Iris pigment epithelial cell (primary cell): ENCODE data around the gene SEZ6L2.
"Not testable (repeated sequence)": the region's sequence is repeated elsewhere in the genome, so short reads cannot be mapped to it uniquely, and the experiment has no call there.

Source experiments
- DNase-seq: peaks from one replicate; pipeline ENCODE4 v3.0.0-alpha.2; 2011; ENCODE audit warnings: low read depth

Gene SEZ6L2

DNA sequence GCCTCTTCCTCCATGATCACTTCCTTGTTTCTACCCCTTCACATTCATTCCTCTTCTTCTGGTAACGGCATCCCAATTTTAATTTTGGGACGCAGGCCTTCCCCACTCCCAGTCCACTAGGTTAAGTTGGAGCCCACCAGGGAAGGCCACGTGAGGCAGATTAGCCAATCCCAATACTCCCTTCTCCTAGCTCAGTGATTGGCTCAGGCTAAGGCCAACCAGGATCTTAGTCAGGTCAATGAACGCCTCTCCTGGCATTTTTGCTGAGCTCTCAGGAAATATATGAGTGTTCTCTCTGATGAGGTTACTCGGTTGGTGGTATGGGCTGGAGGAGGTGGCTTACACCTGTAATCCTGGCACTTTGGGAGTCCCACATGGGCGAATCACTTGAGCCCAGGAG is 15.4 kb downstream of the SEZ6L2 start:
- DNase-seq = no peak

- no peak for DNase-seq
Observed at GRCh38 chr16:29881050-29881449, 18.3 kb downstream of the SEZ6L2 start.

- DNase-seq = no peak
Observed at GRCh38 chr16:29878172-29878571, 21.2 kb downstream of the SEZ6L2 start.

GRCh38 chr16:29877266-29877961 is 21.9 kb downstream of the SEZ6L2 start:
- DNase-seq = peak; percentile 56

- DNase-seq = no peak
Observed at GRCh38 chr16:29876594-29877249, 22.6 kb downstream of the SEZ6L2 start.

- DNase-seq = no peak
Observed at GRCh38 chr16:29876217-29876593, 23.1 kb downstream of the SEZ6L2 start.

GRCh38 chr16:29875206-29875605 is 24.1 kb downstream of the SEZ6L2 start:
- DNase-seq = no peak

DNA sequence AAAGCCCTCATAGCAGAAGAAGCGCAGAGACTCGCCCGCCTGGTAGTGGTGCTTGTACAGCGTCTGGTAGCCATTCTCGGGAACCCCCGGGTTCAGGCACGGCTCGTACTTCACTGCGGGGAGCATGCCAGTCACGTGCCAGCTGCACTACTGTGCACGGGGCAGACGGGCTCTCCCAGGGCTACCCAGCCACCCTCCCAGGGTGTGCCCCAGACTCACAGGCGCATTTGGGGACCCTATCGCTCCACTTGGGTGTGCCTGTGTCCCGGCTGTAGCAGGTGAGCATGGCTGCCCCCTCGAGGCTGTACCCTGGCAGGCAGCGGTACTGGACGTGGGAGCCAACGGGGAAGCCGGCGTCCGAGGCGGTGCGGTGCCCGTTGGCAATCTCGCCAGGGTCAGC is 26.0 kb downstream of the SEZ6L2 start:
- no peak for DNase-seq

- DNase-seq = no peak
Observed at GRCh38 chr16:29871822-29872546, 27.4 kb downstream of the SEZ6L2 start.

DNA sequence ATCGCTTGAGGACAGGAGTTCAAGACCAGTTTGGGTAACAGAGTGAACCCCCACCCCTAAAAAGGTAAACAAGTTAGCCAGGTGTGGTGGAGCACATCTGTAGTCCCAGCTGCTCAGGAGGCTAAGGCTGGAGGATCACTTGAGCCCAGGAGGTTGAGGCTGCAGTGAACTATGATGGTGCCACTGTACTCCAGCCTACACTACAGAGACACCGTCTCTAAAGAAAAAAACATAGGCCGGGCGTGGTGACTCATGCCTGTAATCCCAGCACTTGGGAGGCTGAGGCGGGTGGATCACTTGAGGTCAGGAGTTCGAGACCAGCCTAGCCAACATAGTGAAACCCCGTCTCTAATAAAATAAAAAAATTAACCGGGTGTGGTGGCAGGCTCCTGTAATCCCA is 30.3 kb downstream of the SEZ6L2 start:
- DNase-seq = not testable (repeated sequence)

GRCh38 chr16:29868396-29869009 is 30.8 kb downstream of the SEZ6L2 start:
- no peak for DNase-seq

- no peak for DNase-seq
Observed at GRCh38 chr16:29864205-29864604, 35.1 kb downstream of the SEZ6L2 start.

- DNase-seq = no peak
Observed at GRCh38 chr16:29863669-29863984, 35.7 kb downstream of the SEZ6L2 start.

DNA sequence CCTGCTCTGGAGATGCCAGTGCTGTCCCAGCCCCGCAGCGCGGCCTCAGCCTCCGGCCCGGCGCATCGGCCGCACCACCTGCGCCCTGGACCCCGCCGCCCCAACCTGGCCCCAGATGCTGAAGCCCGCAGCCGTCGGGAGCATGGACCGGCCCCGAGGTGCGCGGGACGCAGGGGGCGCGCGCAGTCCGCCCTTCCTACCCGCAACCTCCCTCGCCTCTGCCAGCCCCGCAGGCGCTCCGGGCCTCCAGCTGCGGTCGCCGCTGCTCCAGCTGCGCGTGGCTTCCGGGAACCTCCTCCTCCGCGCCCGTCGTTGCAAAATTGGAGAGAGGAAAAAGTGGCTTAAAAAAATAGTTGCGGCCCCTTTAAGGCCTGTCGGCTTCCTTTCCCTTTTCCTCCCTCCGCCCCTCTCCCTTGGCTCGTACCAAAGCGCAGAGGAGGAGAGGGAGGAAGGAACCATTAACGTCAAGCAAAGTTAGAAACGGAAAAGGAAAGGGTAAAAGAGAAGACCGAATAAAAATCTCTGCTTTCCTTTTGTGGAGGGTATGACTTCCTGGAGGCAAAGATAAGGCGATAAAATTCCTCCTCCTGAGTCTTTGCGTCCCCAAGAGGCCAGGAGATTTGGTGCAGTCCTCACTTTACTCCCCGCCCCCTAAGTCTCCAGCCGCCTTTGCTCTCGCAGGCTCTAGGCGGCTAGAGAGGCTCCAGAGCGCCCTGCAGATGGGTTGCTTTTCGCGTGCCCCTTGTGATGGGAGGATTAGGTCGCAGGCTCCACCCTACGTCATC is 36.3 kb downstream of the SEZ6L2 start, which contains the start of gene CDIPT:
CDIPT (minus strand) TSS at position 343 of the 785 bp plus-strand sequence. CDS start 369 bp downstream, outside the sequence.
- peak; percentile 97 for DNase-seq

- peak; percentile 27 for DNase-seq
Observed at GRCh38 chr16:29862383-29862883, 36.9 kb downstream of the SEZ6L2 start.

DNA sequence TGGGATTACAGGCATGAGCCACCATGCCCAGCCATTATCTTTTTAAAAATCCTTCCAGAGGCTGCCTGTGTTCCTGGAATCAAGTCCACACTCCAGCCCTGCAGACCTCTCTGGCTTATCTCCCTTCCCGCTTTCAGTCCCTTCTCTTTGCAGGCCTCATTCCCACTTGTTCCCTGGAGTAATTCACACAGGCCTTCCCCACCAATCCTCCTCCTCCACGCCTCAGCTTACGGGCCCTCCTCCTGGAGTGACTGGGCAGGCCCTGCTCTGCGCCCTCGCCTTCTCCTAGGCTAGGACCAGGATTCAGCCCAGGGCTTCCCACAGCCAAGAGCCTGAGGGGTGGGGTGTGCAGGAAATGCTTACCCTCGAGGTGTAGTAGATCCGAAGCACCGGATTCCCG is 39.1 kb downstream of the SEZ6L2 start:
- no peak for DNase-seq

DNA sequence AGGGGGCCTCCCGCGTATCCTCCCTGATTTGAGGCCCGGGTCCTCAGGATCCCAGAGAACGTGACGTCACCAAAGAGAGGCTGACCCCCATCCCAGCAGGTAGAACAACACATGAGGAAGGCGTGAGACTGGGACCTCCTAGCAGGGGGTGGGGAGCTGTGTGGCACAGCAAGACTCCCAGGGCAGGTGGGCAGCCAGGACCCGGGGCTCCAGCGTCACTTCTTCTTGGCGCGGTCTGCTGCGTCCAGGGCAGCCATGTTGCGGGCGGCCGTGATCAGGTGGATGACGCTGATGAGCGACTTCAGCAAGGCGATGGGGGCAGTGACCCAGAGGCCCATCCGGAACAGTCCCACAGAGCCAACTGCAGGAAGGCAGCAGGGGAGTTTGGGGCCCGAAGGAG is 40.4 kb downstream of the SEZ6L2 start:
- DNase-seq = no peak

GRCh38 chr16:29858149-29858849 is 41.1 kb downstream of the SEZ6L2 start:
- DNase-seq = no peak

GRCh38 chr16:29857133-29857760 is 42.1 kb downstream of the SEZ6L2 start:
- DNase-seq = peak; percentile 54

DNA sequence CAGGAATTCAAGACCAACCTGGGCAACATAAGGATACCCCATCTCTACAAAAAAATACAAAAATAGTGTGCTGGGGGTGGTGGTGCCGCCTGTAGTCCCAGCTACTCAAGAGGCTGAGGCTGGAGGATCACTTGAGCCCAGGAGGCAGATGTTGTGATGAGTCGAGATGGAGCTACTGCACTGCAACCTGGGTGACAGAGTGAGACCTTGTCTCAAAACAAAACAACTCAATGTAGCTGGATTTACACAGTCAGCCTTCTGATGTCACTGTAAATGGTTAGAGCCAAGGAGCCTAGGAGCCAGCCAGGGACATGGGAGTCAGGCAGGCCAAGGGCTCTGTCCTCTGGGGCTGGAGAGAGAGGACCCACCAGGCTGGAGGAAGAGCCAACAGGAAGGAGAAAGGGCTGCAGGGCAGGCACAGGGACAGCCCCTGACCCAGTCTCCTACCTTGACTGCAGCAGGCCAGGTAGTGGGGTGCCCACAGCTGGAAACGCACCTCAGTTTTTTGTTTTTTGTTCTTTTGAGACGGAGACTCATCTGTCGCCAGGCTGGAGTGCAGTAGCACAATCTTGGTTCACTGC is 44.7 kb downstream of the SEZ6L2 start:
- DNase-seq = no peak
